BLaER1 treated with 17β-estradiol and CSF1 and Interleukin-3, amounts not matched to agents 10 nM and 100 nM (cell line): ENCODE results near the gene MGAT4B.

Experiments used
- H3K27ac ChIP-seq, 11 experiments: shearing (Covaris generic); formaldehyde crosslinking; 2 replicates each; pipeline ENCODE4 v1.8.1; 2022
- H3K27me3 ChIP-seq, 11 experiments: shearing (Covaris generic); formaldehyde crosslinking; 2 replicates each; pipeline ENCODE4 v1.8.1; 2022
- H3K36me3 ChIP-seq, 11 experiments: shearing (Covaris generic); formaldehyde crosslinking; 2 replicates each; pipeline ENCODE4 v1.8.1; 2022
- H3K4me1 ChIP-seq, 10 experiments: shearing (Covaris generic); formaldehyde crosslinking; 2 replicates each; pipeline ENCODE4 v1.8.1; 2022
- H3K4me2 ChIP-seq, 11 experiments: shearing (Covaris generic); formaldehyde crosslinking; 2 replicates each; pipeline ENCODE4 v1.8.1; 2022
- H3K4me3 ChIP-seq, 10 experiments: shearing (Covaris generic); formaldehyde crosslinking; 2 replicates each; pipeline ENCODE4 v1.8.1; 2022
- H3K9ac ChIP-seq, 11 experiments: shearing (Covaris generic); formaldehyde crosslinking; 2 replicates each; pipeline ENCODE4 v1.8.1; 2022
- H3K9me3 ChIP-seq, 11 experiments: shearing (Covaris generic); formaldehyde crosslinking; replicated peaks in 1 of 11; 2 replicates each; pipeline ENCODE4 v1.8.1; 2022
- H4K20me1 ChIP-seq, 11 experiments: shearing (Covaris generic); formaldehyde crosslinking; 2 replicates each; pipeline ENCODE4 v1.8.1; 2022
- Cebpa-rat ChIP-seq, 11 experiments: shearing (Covaris generic); IDR thresholded peaks; 2 replicates each; pipeline ENCODE4 v1.8.1; 2022

Gene MGAT4B

GRCh38 chr5:179753971-179754370 is 52.7 kb downstream of the MGAT4B start:
- Histone ChIP-seq H3K27ac (peak overlapping the region in 6 of 11 experiments; percentile 1 to 50 (median 14); a peak in 5 of 22 replicates), H3K27me3 (no peaks in the 10 kb centered on the region), H3K4me3 (no peak overlapping the region), H3K9me3 (peaks cover 0 to 12% (median 0%) of the 10 kb centered on the region in 11 experiments; a peak in 4 of 22 replicates), H3K4me2 (peak overlapping the region; percentile 9 to 66 (median 59); a peak in 21 of 22 replicates), H4K20me1 (peaks cover 94 to 100% (median 97%) of the 10 kb centered on the region in 11 experiments), H3K4me1 (peaks cover 32 to 53% (median 38%) of the 10 kb centered on the region in 10 experiments), H3K36me3 (peaks cover 17 to 60% (median 46%) of the 10 kb centered on the region in 11 experiments), H3K9ac (peak overlapping the region in 2 of 11 experiments; percentile 5 to 50; a peak in 1 of 22 replicates)
- TF ChIP-seq Cebpa-rat (IDR thresholded peaks at IDR 0.05): peak in 2 of 11 experiments; percentile 21 to 48; a peak in 1 of 22 replicates

- no peak for TF ChIP-seq Cebpa-rat (IDR thresholded peaks at IDR 0.05)
- H3K9me3 ChIP-seq: peaks cover 0 to 24% (median 6%) of the 10 kb centered on the region in 11 experiments; a peak in 10 of 22 replicates
- H3K4me2 ChIP-seq: peak overlapping the region in 2 of 11 experiments; percentile 4 to 27; a peak in 3 of 22 replicates
- peaks cover 26 to 79% (median 67%) of the 10 kb centered on the region in 11 experiments for H3K36me3 ChIP-seq
- H3K4me3 ChIP-seq: no peak overlapping the region
- no peak overlapping the region for H3K9ac ChIP-seq
- H4K20me1 ChIP-seq: peaks cover 88 to 100% (median 97%) of the 10 kb centered on the region in 11 experiments
- H3K4me1 ChIP-seq: peaks cover 15 to 35% (median 24%) of the 10 kb centered on the region in 10 experiments
- H3K27me3 ChIP-seq: no peaks in the 10 kb centered on the region
- no peak overlapping the region for H3K27ac ChIP-seq
Observed at GRCh38 chr5:179749857-179750508, 56.7 kb downstream of the MGAT4B start.

GRCh38 chr5:179747811-179748210 is 58.9 kb downstream of the MGAT4B start:
- Histone ChIP-seq H3K36me3 (peaks cover 29 to 92% (median 75%) of the 10 kb centered on the region in 11 experiments), H3K27me3 (no peaks in the 10 kb centered on the region), H3K4me2 (no peak overlapping the region), H3K9me3 (peaks cover 0 to 24% (median 6%) of the 10 kb centered on the region in 11 experiments; a peak in 11 of 22 replicates), H3K27ac (no peak overlapping the region), H3K4me1 (peaks cover 0 to 13% (median 4%) of the 10 kb centered on the region in 10 experiments; a peak in 9 of 20 replicates), H4K20me1 (peaks cover 80 to 100% (median 92%) of the 10 kb centered on the region in 11 experiments), H3K4me3 (no peak overlapping the region), H3K9ac (no peak overlapping the region)
- no peak for TF ChIP-seq Cebpa-rat (IDR thresholded peaks at IDR 0.05)
